ENCODE measurements around the gene SFXN5.

The SFXN5 gene

DNA sequence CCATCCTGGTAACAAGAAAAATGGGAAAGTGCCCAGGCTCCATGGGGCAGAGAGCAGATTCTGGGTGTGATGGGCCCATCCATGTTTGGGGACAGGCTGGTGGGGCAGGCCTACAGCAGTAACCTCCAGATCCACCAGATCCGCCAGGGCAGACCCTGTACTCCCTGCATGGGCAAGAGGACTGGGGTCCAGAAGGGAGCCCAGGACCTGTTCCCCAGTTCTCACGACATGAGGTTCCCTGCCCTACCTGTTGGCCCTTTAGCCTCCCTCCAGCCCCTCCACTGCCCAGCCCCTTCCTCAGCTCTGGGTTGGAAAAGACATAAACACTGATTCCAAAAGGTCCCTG, 115.5 kb downstream of the SFXN5 start:
- no peak for DNase-seq (ENCODE audit: low read depth)

- DNase-seq (ENCODE audit: low read depth) = no peak
Measured at GRCh38 chr2:72955228-72956049, 116.1 kb downstream of the SFXN5 start.

DNA sequence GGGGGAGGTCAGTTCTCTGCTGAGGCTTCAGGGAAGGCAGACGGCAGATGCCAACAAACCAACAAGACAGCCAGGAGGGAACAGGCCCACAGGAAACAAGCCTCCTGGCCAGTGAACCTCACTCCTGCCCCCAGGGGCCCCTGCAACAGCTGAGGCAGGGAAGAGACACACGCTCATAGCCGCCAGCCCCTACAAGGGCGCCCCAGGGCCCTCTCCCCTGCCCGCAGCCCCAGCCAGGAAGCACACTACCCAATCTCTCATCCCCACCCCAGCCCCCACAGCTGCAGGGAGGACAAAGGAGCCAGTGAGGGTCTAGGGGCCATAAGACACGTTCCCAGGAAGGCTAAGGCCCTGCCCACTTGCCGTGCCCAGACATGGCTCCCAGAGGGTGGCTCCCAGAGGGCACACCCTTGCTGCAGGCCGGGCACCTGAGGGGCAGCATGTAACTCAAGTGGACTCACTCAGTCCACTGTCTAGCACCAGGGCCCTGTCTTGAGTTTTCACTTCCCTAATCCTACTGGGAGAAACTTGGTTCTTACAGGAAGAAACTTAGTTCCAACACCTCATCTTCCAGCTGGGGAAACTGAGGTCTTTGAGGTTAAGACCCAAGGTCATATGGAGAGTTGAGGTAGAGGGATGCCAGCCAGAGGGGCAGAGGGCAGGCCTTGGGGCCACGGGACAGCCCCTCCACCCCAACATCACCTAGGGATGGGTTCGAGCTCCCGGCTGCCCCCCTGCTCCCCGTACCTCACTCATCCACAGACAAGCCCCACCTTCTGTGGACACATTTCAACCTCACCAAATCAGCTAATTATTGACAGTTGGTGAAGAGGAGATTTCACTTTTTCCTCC, 116.9 kb downstream of the SFXN5 start:
- no peak for DNase-seq (ENCODE audit: low read depth)

DNA sequence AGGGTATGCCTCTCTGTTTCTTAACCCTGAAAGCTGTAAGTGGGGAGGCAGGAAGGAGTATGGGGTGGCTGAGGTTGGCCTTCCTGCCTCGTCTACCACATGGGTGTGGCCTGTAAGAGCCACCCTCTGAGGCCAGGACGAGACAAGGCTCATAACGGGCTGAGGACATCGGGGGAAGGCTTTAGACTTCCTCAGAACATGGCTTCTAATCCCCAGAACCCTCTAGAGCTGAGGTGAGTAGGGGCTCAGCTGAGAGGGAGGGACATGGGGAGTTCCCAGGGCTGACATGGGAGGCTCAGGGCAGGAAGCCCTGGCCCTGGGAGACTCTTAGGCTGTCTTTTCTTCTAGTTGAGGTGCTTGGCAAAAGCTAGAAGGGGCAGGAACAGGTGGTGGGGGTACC, 117.5 kb downstream of the SFXN5 start:
- no peak for DNase-seq (ENCODE audit: low read depth)

- DNase-seq (ENCODE audit: low read depth) = no peak
Measured at GRCh38 chr2:72953528-72953927, 118.0 kb downstream of the SFXN5 start.

- DNase-seq (ENCODE audit: low read depth) = no peak
Measured at GRCh38 chr2:72952961-72953360, 118.6 kb downstream of the SFXN5 start.

- DNase-seq (ENCODE audit: low read depth) = no peak
Measured at GRCh38 chr2:72952110-72952823, 119.2 kb downstream of the SFXN5 start.

- DNase-seq (ENCODE audit: low read depth) = no peak
Measured at GRCh38 chr2:72951303-72952095, 120.0 kb downstream of the SFXN5 start.

DNA sequence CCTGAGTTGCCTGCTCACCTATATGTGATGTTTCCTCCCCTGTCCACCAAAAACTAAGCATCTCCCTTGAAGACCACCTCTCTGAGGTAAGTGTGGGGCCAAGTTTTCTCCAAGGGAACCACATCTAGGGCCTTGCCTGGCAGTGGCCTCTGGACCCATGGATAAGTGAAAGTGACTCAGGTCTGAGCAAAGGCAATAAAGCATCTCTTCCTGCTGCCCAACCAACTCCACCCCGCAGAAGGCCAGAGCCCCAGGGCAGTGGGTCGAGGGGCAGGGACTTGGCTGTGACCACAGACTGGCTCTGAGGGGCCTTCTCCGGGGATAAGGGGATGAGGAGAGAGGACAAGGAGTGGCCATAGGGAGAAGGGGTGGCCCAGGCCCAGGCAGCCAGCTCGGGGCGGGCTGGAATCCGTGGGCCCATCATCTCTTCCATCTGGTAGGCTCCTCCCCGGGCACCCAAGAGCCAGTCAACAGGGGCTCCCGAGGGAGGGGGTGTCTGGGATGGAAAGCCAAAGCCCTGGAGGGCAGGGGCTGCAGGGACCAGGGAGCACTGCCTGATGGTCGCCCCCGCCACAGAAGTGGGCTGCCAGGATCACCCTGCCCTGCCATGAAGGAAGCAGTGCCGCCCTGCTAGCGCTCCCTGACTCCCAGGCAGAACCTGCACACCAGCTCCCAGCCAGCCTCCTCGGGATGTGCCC, 120.8 kb downstream of the SFXN5 start:
- DNase-seq (ENCODE audit: low read depth) = no peak

- no peak for DNase-seq (ENCODE audit: low read depth)
Measured at GRCh38 chr2:72949642-72950041, 121.9 kb downstream of the SFXN5 start.

GRCh38 chr2:72949045-72949444, 122.5 kb downstream of the SFXN5 start:
- no peak for DNase-seq (ENCODE audit: low read depth)

DNA sequence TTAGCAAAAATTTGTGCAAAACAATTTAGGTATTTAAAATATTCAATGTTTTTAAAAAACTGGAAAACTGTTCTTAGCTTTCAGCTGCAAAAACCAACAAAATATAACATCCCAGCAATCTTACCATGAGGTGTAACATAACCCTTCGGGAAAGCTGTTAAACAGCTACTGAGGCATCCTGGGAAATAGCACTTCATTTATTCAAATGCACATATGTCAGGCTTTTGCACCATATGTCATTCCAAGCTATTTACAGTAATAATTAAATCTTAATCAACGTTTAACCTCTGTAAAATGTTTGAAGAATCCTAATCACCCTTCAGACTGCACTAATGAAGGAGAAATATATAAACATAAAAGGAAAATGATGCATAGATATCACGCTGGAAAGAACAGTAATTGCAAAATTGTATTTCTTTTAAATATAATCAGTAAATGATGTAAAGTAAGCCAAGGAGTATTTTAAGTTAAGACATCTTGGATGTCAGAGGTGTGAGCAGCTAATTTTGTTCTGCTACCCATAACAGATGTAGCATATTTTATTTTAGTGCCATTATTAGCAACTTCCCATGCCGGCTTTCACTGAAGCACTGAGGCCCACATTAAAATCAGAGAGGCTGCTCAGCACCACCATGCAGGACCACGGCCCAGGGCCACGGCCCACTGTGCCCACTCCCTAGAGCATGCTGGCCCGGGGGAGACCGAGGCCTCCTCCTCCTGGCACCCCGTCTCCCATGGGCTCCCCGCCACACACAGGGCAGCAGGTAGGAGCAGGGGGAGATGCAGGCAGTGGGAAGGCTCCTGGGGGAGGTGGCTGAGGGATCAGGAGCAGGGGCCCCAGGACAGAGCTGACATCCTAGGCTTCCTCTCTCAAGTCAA, 123.3 kb downstream of the SFXN5 start:
- DNase-seq (ENCODE audit: low read depth) = no peak

DNA sequence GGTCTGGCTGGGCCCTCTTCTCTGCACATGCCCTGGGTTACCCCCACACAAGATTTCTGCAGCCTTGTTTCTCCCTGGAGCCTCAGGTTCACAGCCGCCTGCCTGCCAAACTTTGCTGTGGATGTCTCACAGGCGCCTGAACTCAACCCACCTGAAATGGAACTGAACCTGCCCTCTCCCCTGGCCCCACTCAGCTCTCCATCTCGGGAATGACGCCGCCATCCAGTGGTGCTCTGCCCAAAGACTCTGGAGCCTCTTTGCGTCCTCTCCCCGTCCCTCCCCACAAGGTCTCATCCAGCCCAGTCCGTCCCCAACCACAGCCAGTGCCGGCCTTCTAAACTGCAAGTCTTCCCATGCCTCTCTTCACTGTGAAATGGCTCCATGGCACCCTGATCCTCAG, 125.0 kb downstream of the SFXN5 start:
- no peak for DNase-seq (ENCODE audit: low read depth)

- DNase-seq (ENCODE audit: low read depth) = no peak
Measured at GRCh38 chr2:72945450-72946019, 126.0 kb downstream of the SFXN5 start.

- DNase-seq (ENCODE audit: low read depth) = no peak
Measured at GRCh38 chr2:72944804-72945449, 126.6 kb downstream of the SFXN5 start.

DNA sequence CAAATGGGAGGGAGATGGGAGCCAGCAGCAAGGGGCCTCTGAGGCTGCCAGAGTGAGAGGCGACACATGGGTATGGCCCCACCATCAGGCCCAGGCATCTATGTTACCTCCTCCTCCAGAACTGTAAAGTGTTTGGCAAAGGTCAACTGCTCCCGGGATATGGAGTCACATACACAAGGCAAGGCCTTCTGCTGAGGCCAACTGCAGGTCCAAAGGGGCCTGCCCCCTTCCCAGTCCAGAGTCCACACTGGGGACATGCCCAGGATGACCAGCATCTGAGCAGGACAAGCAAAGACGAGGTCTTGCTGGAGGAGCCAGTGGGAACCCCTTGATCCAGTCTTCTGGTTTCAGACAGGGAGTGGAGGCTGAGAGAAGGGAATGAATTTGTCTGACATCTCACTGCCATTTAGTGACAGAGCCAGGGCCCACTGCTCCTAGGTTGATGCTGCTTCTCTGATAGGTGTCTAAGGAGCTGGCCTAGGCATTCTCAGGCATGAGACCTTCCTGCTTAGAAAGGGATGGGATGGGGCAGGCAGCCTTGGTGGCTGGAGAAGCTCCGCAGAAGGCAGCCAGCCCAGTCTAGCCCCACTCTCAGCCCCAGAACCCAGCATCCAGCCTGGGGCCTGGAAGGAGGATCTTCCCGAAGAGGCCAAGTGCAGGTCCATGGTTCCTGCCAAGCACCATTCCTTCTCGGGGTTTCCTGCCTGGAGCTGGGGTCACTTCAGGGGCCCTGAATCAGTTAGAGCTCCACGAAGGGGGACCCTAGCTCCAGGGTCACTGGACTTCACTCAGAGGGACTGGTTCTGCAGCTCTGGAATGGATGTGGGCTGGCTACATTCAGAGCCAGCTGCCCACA, 127.7 kb downstream of the SFXN5 start:
- no peak for DNase-seq (ENCODE audit: low read depth)

DNA sequence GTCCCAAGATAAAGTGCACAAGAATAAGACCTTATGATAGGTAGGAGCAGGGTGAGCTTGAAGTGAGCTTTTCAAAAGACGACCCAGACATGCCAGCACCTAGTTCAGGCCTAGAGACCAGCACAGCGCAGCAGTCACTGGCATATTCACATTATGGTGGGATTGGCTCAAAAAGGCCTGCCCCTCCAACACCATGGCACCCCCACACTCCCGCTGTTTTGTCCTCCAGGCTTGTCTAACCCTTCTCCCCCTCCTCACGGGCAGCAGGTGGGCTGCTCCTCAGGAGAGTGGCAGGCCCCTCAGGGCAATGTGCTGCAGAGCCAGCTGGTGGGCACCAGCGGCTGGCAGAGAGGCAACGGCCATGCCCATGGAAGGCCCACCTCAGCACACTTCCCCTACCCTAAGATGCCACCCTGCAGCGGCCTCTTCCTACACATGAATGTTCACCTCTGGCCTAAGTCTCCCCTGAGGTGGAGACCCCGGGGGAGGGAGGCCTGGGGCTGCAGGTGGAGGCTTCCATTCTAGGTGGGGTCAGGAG, 128.6 kb downstream of the SFXN5 start:
- no peak for DNase-seq (ENCODE audit: low read depth)

- DNase-seq (ENCODE audit: low read depth) = no peak
Measured at GRCh38 chr2:72942293-72942692, 129.2 kb downstream of the SFXN5 start.
